ENCODE results near the gene CFB. TPM values are rescaled to one million over a fixed set of nuclear protein-coding genes. Genes with fewer than 3 reads are reported as not detected.
"Not testable (repeated sequence)": the region's sequence is repeated elsewhere in the genome, so short reads cannot be mapped to it uniquely, and the experiment has no call there.

The CFB gene
- total RNA-seq, 1 experiment from 2014 or later, result 1.4 TPM

- Mint-ChIP-seq H3K27me3 (ENCODE audit: low read depth) (peaks cover 24% of the 10 kb centered on the region), H3K4me3 (no peak overlapping the region), H3K36me3 (no peaks in the 10 kb centered on the region), H3K9me3 (peaks cover 13% of the 10 kb centered on the region), H3K27ac (no peak overlapping the region), H3K4me1 (no peaks in the 10 kb centered on the region)
- no peak for ATAC-seq
- no peak for TF ChIP-seq EMX1 (CRISPR knock-in tag; IDR thresholded peaks at IDR 0.05)
- TF ChIP-seq ZNF416 (CRISPR knock-in tag; IDR thresholded peaks at IDR 0.05), result no peak
- no peak for TF ChIP-seq NR1H2 (CRISPR knock-in tag; IDR thresholded peaks at IDR 0.05)
- TF ChIP-seq JAZF1 (CRISPR knock-in tag; IDR thresholded peaks at IDR 0.05), result no peak
- no peak for TF ChIP-seq IRF1 (CRISPR knock-in tag; IDR thresholded peaks at IDR 0.05)
- no peak for TF ChIP-seq NR3C1 (CRISPR knock-in tag; conservative IDR thresholded peaks at IDR 0.05; ENCODE audit: low read depth)
- TF ChIP-seq E2F4 (CRISPR knock-in tag; IDR thresholded peaks at IDR 0.05; ENCODE audit: borderline replicate concordance, low read depth), result no peak
- TF ChIP-seq USF1 (CRISPR knock-in tag; IDR thresholded peaks at IDR 0.05), result no peak
- no peak for TF ChIP-seq HMGA2 (CRISPR knock-in tag; IDR thresholded peaks at IDR 0.05)
- TF ChIP-seq ESRRA (CRISPR knock-in tag; IDR thresholded peaks at IDR 0.05; ENCODE audit: borderline replicate concordance), result no peak
- TF ChIP-seq ZNF281 (CRISPR knock-in tag; IDR thresholded peaks at IDR 0.05), result no peak
- no peak for TF ChIP-seq RELA (CRISPR knock-in tag; IDR thresholded peaks at IDR 0.05; ENCODE audit: borderline replicate concordance)
- no peak for TF ChIP-seq SMAD4 (CRISPR knock-in tag; IDR thresholded peaks at IDR 0.05)
- TF ChIP-seq TEAD1 (CRISPR knock-in tag; IDR thresholded peaks at IDR 0.05), result no peak
- no peak for TF ChIP-seq FOXP4 (CRISPR knock-in tag; IDR thresholded peaks at IDR 0.05)
- ChIA-PET CTCF (no interaction called here), POLR2A (no interaction called here)
- DNase-seq (ENCODE audit: low spot score), result no peak
Observed at GRCh38 chr6:31930962-31931361, 14.9 kb upstream of the CFB start.

GRCh38 chr6:31932137-31932536 is 13.8 kb upstream of the CFB start:
- H3K27me3 Mint-ChIP-seq (ENCODE audit: low read depth), result peaks cover 17% of the 10 kb centered on the region
- H3K9me3 Mint-ChIP-seq, result peaks cover 13% of the 10 kb centered on the region
- H3K36me3 Mint-ChIP-seq; H3K4me3 Mint-ChIP-seq; ATAC-seq; DNase-seq (ENCODE audit: low spot score); H3K27ac Mint-ChIP-seq; H3K4me1 Mint-ChIP-seq; POLR2A ChIA-PET; CTCF ChIA-PET: not testable (repeated sequence)

GRCh38 chr6:31933537-31933936 is 12.4 kb upstream of the CFB start:
- POLR2A ChIA-PET, result interaction anchor here (0.6 kb wide), 1 partner anchor 50 kb away, joined by 3 read pairs; no protein-coding TSS in a partner anchor
- Mint-ChIP-seq H3K9me3 (peaks cover 13% of the 10 kb centered on the region), H3K27me3 (ENCODE audit: low read depth) (peaks cover 10% of the 10 kb centered on the region), H3K36me3 (no peaks in the 10 kb centered on the region), H3K27ac (no peak overlapping the region), H3K4me3 (no peak overlapping the region), H3K4me1 (no peaks in the 10 kb centered on the region)
- no peak for ATAC-seq
- no peak for DNase-seq (ENCODE audit: low spot score)
- CTCF ChIA-PET, result no interaction called here
- TF ChIP-seq JAZF1 (CRISPR knock-in tag; IDR thresholded peaks at IDR 0.05) (no peak), ZBTB43 (CRISPR knock-in tag; IDR thresholded peaks at IDR 0.05) (no peak), CREM (CRISPR knock-in tag; IDR thresholded peaks at IDR 0.05) (no peak), JUN (CRISPR knock-in tag; IDR thresholded peaks at IDR 0.05) (no peak), ERG (CRISPR knock-in tag; IDR thresholded peaks at IDR 0.05) (no peak), RELA (CRISPR knock-in tag; IDR thresholded peaks at IDR 0.05; ENCODE audit: borderline replicate concordance) (no peak)
